Astrocyte of the cerebellum (primary cell): ENCODE measurements around the gene ANKRD35.

ENCODE experiments used
- DNase-seq: peaks from one replicate; pipeline ENCODE4 v3.0.0-alpha.2; 2011; ENCODE audit warnings: low read depth
- H3K4me3 ChIP-seq: 2 replicates; pipeline ENCODE4 v1.5.1; 2011; ENCODE audit warnings: mild to moderate bottlenecking, low read depth, low read length, moderate library complexity
- CTCF ChIP-seq: IDR thresholded peaks from 2 replicates; pipeline ENCODE4 v1.5.1; 2012; ENCODE audit warnings: low read length, low read depth, moderate library complexity, mild to moderate bottlenecking; ENCODE audit errors: missing control alignments
- in situ Hi-C: cut with HindIII; loops from 2 replicates; pipeline ENCODE4 v1.10.0; 2017; ENCODE audit warnings: low sequenced_read_pairs

ANKRD35 gene

GRCh38 chr1:145871994-145872924 is 13.4 kb downstream of the ANKRD35 start:
- no peak for TF ChIP-seq CTCF
- H3K4me3 ChIP-seq = peak overlapping the region; percentile 37
- no peak for DNase-seq
- in situ Hi-C loops = no loop called here

- H3K4me3 ChIP-seq = no peak overlapping the region
- TF ChIP-seq CTCF = no peak
- DNase-seq = no peak
- in situ Hi-C loops = no loop called here
These were observed 17.4 kb downstream of the ANKRD35 start for GRCh38 chr1:145868232-145868631.

- DNase-seq = no peak
These were observed 22.2 kb downstream of the ANKRD35 start for GRCh38 chr1:145863282-145864018.

GRCh38 chr1:145859491-145860023 is 26.1 kb downstream of the ANKRD35 start:
- peak; percentile 63 for DNase-seq
- no peak for TF ChIP-seq CTCF
- H3K4me3 ChIP-seq = peak overlapping the region; percentile 86
- in situ Hi-C loops = no loop called here

More at GRCh38 chr1:145863282-145864018, 22.2 kb downstream of the ANKRD35 start:
- in situ Hi-C loops = no loop called here
- H3K4me3 ChIP-seq = no peak overlapping the region
- no peak for TF ChIP-seq CTCF

GRCh38 chr1:145858901-145859490 is 26.7 kb downstream of the ANKRD35 start, which contains the start of gene PIAS3:
Gene PIAS3 (minus strand): TSS chr1:145859081. CDS start chr1:145858990, 91 bp downstream.
- DNase-seq = peak; percentile 79
- in situ Hi-C loops = no loop called here
- peak within 1 kb of the TSS; percentile 86 for H3K4me3 ChIP-seq
- no peak for TF ChIP-seq CTCF
